Stimulated activated CD4-positive, alpha-beta T cell treated with anti-CD3 and anti-CD28 coated beads, Interleukin-15, amount 100 ng/mL, for 24 hours (primary cell): ENCODE data around the gene NACC2.

ENCODE experiments used
- DNase-seq: peaks from one replicate; pipeline ENCODE4 v3.0.0-alpha.2; 2020

The NACC2 gene

DNA sequence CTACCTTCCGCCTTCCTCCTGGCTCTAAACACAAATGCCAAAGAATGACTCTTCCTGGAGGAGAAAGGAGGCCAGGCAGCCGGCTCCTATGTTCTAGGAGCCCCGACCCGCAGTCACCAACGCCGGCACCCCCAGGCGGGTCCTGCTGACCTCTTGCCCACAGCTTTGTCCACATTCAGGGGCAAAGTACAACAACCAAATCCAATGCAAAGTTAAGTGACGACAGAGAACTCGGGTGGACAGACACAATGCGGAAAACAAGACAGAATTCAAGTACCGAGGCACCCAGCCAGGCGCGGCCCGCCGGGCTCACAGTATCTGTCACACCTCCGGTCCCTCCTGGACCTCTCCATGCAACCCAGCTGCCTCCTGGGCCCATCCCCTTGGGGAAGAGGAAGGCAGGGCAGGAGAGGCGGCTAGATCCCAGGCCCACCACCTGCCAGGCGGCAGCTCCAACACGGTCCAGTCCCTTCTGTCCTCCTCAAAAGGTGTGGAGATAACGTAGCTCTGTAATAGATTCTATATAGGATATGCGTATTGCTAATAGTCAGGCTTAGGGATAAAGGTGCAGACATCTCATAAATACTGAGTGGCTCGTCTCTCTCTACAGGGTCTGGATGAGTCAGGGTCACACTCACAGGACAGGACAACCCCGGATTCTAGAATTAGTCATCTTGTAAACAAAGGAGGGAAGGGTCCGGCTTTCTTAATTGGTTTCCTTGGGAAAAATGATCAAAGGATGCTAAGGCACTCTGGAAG lies 87.0 kb downstream of the NACC2 start:
- no peak for DNase-seq

DNA sequence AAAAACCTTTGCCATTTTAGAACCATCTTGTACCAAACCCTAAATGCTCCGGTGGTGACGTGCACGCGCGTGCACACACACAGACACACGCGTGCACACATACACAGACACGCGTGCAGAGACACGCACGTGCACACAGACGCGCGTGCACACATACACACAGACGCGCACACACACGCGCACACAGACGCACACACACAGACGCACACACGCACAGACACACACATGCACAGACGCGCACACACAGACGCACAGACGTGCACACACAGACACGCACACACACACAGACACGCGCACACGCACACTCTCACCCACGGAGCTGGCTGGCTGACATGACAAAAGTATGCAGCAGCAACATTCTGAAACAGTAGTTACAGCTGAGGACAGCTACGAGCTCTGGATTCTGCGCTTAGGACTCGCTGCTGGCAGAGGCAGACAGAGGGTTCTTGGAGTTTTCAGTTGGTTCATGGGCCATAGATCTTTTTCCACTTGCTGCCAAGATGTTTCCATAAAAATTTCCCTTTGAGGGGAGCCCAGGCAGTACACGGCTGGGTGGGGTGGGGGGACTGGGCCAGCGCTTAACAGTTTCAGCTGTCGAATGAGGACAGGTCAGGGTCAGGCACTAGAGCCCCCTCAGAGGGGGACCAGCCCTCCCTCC lies 87.7 kb downstream of the NACC2 start:
- DNase-seq = no peak

- no peak for DNase-seq
These were observed 88.9 kb downstream of the NACC2 start for GRCh38 chr9:136006169-136006568.

DNA sequence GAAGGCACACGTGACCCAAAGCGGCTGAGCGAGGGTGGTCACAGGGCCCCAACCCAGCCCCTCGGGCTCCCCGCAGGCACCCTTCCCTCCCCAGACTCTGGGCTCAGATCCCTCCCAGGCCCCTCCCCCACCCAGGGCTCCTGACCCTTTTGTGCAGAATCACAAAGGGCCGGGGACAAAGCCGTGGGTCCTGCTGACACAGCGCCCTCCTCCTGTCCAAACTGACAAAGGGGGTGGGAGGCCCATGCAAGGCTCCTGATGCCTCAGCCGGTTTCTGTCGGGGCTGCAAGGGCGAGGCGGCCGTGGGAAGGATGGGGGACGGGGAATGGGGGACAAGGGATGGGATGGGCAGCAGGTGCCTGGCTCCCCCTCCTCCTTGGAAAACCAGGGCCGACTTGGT lies 90.4 kb downstream of the NACC2 start:
- no peak for DNase-seq

DNA sequence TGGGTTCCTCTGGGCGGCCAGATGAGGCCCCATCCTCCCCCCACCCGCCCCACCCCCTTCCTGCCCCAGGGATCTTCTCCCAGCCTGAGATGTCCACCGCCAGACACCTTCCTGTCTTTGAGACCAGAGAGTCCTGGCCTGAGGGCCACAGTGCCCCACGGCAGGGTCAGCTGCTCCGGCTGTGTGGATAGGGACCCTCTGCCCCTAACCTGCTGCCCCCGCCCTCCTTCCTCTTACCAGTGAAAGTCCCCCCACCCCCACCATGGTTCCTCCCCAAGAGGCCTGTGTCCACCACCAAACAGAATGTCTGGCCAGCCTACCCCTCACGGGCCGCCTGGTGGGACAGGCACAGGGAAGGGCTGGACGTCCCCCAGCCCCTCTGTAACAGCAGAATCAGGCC lies 90.9 kb downstream of the NACC2 start:
- no peak for DNase-seq

DNA sequence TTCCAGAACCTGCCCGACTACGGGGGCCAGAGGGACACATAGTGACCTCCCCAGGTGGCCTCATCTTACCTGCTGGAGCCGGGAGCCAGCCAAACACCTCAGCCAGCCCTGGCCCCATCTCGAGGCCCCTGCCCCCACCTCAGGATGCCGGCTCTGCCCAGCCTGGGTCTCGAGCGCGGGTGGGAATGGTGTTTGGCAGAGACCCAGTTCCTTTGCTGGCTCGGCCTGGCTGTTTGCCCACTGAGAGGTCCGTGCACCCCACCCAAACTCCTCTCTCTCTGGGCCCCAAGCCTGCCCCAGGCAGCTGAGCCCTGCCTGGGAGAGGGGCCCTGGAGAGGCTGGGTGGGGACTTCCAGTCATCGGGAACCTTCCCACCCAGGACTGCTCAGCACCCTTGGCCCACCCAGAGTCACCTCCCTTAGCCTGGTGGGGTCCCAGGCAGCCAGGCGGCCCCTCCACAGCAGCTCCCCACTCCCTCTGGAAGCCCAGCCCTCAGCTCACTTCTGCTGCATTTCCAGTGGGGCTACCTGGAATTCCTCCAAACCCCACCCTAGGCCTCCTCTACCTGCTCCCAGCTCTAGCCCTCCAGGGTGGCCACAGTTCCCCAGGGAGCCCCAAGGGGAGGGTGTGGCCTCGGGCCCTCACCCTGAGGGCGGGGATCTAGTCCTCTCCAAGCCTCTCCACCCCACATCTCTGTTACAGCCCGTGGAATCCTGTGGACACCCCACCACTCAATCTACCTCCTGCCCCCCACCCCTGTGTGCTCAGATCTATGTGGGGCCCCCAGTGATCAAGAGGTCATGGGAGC lies 91.5 kb downstream of the NACC2 start:
- no peak for DNase-seq

GRCh38 chr9:136002881-136003280 lies 92.2 kb downstream of the NACC2 start:
- no peak for DNase-seq

GRCh38 chr9:136002215-136002614 lies 92.9 kb downstream of the NACC2 start:
- DNase-seq = no peak

- DNase-seq = no peak
These were observed 93.9 kb downstream of the NACC2 start for GRCh38 chr9:136001231-136001630.

DNA sequence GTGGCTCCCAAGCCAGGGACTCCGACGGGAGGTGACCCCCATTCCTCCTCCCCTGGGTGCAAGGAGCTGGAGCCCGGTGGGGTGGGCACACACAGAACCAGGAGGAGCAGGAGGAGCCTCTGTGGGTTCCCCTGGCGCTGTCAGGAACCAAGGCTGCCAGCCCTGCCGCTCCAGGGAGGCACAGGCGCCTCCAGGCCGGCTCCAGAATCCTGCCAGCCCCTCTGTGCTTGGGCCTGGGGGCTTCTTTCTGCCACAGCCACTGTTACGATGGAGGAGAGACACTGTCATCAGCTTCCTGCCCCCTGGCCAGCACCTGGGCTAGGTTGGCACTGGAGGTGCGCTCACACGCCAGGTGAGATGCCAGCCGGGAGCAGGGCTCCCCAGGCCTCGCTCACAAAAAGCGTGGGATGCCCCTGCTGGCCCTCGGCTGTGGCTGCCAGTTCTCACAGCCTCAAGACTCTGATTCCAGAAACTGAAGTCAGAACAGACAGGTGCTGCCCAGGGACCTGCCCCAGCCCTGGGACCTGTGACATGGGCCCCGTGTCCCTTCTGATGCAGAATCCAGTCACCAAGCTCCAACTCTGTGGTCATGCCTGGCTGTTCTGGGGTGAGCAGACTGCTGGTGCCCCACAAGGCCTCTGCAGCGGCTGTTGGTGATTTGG lies 96.5 kb downstream of the NACC2 start:
- DNase-seq = no peak

- DNase-seq = no peak
These were observed 97.1 kb downstream of the NACC2 start for GRCh38 chr9:135998016-135998380.

DNA sequence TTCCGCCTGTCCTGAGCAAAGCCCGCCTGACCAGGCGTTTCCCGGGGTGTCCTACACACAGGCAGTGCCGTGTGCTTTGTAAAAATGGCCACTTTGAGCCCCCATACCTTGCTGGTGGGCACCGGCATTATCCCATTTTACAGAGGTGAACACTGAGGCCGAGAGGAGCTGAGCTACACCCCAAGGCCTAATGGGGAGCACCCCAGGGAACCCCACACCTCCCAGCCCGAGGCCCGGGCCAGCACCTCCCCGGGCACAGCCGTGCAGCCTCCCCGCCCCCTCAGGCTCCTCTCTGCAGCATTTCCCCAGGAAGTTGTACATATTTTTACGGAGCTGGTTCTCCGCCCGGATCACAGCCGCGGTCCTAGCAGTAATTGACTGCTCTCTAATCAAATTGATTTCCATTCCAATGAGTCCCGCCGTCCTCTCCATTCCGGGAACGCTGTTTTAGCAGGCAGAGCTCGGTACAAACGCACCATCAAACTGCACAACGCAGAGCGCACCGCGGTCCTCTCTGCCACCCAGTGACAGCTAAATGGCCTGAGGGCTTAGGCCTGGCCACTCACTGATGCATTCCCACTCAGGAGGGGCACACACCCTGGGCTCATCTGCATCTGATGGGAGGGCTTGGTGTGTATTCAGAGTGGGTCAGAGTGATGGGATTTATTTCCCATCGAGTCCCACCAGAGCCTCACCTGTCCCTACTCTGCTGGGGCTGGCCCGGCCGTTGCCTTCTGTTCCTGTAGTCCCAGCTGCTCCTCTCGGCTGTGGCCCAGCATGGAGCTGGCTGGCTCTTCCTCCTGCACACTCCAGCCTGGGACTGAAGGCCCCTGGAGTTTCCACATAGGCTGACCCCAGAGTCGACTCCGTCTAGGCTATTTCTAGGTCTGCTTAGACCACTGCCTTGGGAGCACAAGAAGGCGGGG lies 97.7 kb downstream of the NACC2 start:
- DNase-seq = no peak

- no peak for DNase-seq
These were observed 99.3 kb downstream of the NACC2 start for GRCh38 chr9:135995816-135996215.

- DNase-seq = no peak
These were observed 100.4 kb downstream of the NACC2 start for GRCh38 chr9:135994501-135995192.

GRCh38 chr9:135993765-135994500 lies 101.2 kb downstream of the NACC2 start:
- no peak for DNase-seq

- no peak for DNase-seq
These were observed 101.7 kb downstream of the NACC2 start for GRCh38 chr9:135993409-135993742.

DNA sequence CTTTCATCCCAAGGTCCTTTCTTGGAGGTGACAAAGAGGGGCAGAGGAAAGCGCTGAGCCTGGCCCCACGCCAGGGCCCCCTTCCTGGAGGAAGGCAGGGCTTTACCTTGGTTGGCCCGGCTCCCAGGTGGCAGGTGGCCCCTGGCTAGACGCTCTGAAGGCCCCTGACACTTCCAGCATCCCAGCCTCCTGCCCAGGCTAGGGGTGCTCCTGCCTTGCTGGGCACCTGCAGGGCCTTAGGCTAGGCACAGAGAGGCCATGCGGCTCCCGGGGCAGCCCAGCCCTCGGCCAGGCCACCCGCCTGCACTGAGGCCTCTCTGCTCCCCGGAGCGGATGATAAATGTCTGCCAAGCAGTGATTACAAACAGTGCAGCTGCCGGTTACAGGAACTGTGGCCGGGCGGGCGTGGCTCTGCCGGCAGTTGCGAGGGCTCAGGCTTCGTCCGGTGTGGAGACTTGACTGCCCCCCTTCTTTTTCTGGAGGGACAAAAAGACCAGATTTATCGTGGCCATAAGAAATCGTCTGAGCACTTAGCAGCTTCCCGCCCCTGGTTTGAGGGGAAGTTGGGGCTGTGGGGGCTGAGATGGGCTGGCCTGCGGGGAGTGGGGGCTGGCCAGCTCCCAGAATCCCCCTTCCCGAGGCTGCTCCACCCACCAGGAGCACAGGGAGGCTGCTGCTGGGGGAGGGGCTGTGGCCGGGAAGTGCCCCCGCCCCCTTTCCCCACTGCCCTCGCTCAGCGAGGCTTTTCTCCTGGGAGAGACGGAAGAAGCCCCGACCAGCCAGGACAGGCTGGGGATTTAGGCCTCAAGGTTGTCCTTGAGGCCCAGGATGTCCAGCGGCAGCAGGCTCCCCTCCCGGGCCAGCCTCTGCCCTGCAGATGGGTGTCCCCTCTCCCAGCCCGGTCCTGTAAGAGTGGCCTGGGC lies 102.3 kb downstream of the NACC2 start:
- DNase-seq = peak; percentile 48

DNA sequence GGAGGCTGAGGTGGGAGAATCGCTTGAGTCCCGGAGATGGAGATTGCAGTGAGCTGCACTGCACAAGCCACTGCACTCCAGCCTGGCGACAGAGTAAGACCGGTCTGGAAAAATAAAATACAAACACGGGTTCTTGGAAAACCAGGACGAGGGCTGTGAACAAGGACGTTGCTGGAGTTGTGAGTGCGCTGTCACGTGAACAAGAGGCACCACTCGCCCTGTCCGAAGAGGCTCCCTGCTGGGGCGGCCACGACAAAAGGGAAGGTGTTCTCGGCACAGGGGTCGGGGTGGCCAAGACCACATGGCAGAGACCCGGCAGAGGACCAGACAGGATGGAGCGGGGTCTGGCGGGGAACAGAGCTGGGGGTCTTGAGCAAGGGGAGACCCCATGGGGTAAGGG lies 103.3 kb downstream of the NACC2 start:
- DNase-seq = no peak

DNA sequence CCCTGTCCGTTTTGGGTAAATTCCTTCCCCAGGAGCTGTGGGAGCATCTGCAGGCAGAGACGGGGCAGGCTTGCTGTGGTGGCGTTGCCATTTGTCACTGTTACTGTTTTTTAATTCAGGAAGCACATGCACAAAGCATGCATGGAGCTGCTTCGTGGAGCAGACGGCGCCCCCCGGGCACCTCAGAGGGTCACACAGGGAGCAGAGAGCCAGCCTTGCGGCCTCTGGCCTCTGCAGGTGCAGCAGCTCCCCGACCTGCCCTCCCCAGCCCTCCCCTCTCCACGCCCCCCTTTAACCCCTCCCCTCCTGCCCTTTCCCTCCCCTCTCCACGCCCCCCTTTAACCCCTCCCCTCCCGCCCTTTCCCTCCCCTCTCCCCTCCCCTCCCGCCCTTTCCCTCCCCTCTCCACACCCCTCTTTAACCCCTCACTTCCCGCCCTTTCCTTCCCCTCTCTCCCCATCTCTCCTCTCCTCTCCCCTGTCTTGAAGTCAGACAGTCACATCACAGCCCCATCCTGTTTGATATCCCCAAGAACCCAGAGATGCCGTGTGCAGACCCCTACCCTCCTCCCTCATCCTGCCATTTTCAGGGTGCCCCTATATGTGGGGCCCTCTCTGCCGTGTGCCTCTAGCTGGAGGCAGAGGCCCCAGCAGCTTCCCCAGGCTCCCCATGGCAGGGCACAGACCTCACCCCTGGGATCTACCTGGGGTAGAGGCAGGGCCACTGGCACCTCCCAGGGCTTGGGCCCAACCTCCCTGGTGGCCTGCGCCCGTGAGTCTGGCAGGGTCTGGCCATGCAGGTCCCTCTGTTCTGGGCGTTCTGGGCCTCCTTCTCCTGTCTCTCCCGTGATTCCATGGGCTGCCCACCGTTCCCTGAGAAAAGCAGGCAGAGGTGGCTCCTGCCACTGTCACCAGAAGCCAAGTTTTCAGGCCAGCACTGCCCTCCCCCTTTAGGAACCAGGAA lies 104.3 kb downstream of the NACC2 start:
- peak; percentile 50 for DNase-seq
